Gastrocnemius medialis (tissue), 4 donors: ENCODE measurements around the gene COL28A1. TPM values are rescaled to one million over a fixed set of nuclear protein-coding genes. Genes with fewer than 3 reads are reported as not detected.

Experiments
- ATAC-seq, 2 donors: fragments of 150-250 bp; one replicate each; pipeline ENCODE4 v1.9.1; 2016
- DNase-seq, 2 donors: peaks; one replicate each; pipeline ENCODE4 v3.0.0-alpha.2; 2019
- H3K27ac ChIP-seq, 4 donors: fragments of 200-600 bp; sonication (generic); 1 replicate in 1 of 4; 2 replicates in 3 of 4; pipeline ENCODE4 v1.5.1; 2016 to 2018; ENCODE audit warnings: mild to moderate bottlenecking in 2 of 4, moderate library complexity in 1 of 4
- H3K27me3 ChIP-seq, 3 donors: fragments of 200-600 bp; sonication (generic) in 2 of 3; 1 replicate in 1 of 3; 2 replicates in 2 of 3; pipeline versions ENCODE4 v1.5.1 to v1.6.0; 2016 to 2019; ENCODE audit warnings: mild to moderate bottlenecking in 1 of 3, moderate library complexity in 1 of 3
- H3K36me3 ChIP-seq, 2 donors: fragments of 200-600 bp; sonication (generic) in 1 of 2; one replicate each; pipeline ENCODE4 v1.5.1; 2017 to 2018
- H3K4me1 ChIP-seq, 2 donors: fragments of 200-600 bp; sonication (generic) in 1 of 2; one replicate each; pipeline ENCODE4 v1.5.1; 2016 to 2017; ENCODE audit warnings: mild to moderate bottlenecking in 2 of 2
- H3K4me3 ChIP-seq, 4 donors: fragments of 200-600 bp; sonication (generic) in 3 of 4; 1 replicate in 1 of 4; 2 replicates in 3 of 4; pipeline ENCODE4 v1.5.1; 2016 to 2019; ENCODE audit warnings: mild to moderate bottlenecking in 2 of 4
- H3K9me3 ChIP-seq, 3 donors: fragments of 200-600 bp; sonication (generic) in 2 of 3; 1 replicate in 1 of 3; 2 replicates in 2 of 3; pipeline ENCODE4 v1.5.1; 2016 to 2019
- POLR2A ChIP-seq, 2 donors: fragments of 450-650 bp; IDR thresholded peaks; one replicate each; pipeline ENCODE4 v1.6.1; 2017; ENCODE audit warnings: antibody characterized with exemption in 2 of 2, mild to moderate bottlenecking in 2 of 2, moderate library complexity in 2 of 2
- in situ Hi-C, 4 donors: fragments of 200-750 bp; cut with MboI; loops; one replicate each; pipeline versions ENCODE4 v1.15.0 to v1.8.0; 2017; ENCODE audit warnings: low sequenced_read_pairs in 4 of 4
- intact Hi-C: fragments of 100-400 bp; cut with DNase I; formaldehyde crosslinking; loops from one replicate; pipeline ENCODE4 v1.15.1; 2023; ENCODE audit warnings: low total_unique reads
- total RNA-seq, 4 donors: library from RNA; depleted of rRNA; stranded (reverse); fragments of >200 nt; gene quantifications; one replicate each; pipeline versions ENCODE4 v1.1.0 to v1.2.3, GENCODE V29; 2016
- TF ChIP-seq, protein P1 (sequence below), 5 experiments: fragments of 450-650 bp in 3 of 5; fragments of 200-600 bp in 2 of 5; sonication (generic) in 2 of 5; IDR thresholded peaks in 4 of 5; conservative IDR thresholded peaks in 1 of 5; 1 replicate in 4 of 5; 2 replicates in 1 of 5; pipeline ENCODE4 v1.5.1; 2016 to 2019; ENCODE audit warnings: antibody characterized with exemption in 5 of 5, mild to moderate bottlenecking in 3 of 5, moderate library complexity in 3 of 5

The COL28A1 gene
- total RNA-seq, 4 donors from 2014 or later: 0.58 to 15.2 (median 2.0) TPM

DNA sequence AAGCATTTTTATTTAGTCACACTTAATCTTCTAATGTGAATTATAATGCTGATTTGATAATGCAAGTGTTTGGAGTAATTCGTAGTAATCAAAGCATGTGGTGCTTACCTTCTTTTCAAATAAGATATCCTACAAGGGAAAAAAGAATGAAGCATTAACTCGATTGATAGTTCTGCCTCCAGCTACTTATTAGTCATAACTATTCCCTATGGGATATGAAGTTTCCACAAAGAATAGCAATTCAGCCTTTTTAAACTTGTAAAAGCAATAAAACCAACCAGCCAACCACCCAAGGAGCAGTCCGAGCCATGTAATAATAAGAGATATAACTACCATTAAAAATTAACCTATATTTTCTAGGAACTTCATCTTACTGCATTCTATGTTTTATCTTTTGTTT is 11.6 kb downstream of the COL28A1 start:
- Histone ChIP-seq H3K4me3 (no peak overlapping the region), H3K4me1 (no peaks in the 10 kb centered on the region), H3K27ac (no peak overlapping the region), H3K36me3 (no peaks in the 10 kb centered on the region), H3K9me3 (no peaks in the 10 kb centered on the region), H3K27me3 (no peaks in the 10 kb centered on the region)
- intact Hi-C loops (no loop called here), in situ Hi-C loops (no loop called here)
- TF ChIP-seq, protein P1, sequence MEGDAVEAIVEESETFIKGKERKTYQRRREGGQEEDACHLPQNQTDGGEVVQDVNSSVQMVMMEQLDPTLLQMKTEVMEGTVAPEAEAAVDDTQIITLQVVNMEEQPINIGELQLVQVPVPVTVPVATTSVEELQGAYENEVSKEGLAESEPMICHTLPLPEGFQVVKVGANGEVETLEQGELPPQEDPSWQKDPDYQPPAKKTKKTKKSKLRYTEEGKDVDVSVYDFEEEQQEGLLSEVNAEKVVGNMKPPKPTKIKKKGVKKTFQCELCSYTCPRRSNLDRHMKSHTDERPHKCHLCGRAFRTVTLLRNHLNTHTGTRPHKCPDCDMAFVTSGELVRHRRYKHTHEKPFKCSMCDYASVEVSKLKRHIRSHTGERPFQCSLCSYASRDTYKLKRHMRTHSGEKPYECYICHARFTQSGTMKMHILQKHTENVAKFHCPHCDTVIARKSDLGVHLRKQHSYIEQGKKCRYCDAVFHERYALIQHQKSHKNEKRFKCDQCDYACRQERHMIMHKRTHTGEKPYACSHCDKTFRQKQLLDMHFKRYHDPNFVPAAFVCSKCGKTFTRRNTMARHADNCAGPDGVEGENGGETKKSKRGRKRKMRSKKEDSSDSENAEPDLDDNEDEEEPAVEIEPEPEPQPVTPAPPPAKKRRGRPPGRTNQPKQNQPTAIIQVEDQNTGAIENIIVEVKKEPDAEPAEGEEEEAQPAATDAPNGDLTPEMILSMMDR (IDR thresholded peaks at IDR 0.05 in 4 of 5, conservative IDR thresholded peaks at IDR 0.05 in 1 of 5): no peak
- no peak for TF ChIP-seq POLR2A (IDR thresholded peaks at IDR 0.05)
- ATAC-seq (no peak), DNase-seq (no peak)

DNA sequence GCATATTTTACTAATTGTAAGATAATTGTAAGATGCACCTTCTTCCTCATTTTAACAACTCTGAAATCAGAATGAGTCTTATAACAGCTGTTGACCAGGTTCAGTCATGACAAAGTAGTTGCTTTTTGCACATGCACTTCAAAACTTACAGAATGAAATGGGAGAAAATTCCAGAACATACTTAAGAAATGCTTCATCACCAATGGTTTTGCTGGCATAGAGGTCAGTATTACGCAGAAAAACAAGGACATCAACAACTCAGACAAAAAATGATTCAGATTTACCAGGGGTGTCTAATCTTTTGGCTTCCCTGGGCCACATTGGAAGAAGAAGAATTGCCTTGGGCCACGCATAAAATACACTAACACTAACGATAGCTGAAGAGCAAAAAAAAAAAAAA is 13.3 kb downstream of the COL28A1 start:
- H3K9me3 ChIP-seq: no peaks in the 10 kb centered on the region
- no peaks in the 10 kb centered on the region for H3K27me3 ChIP-seq
- no peak for ATAC-seq
- intact Hi-C loops (no loop called here), in situ Hi-C loops (no loop called here)
- no peak overlapping the region for H3K4me3 ChIP-seq
- no peaks in the 10 kb centered on the region for H3K4me1 ChIP-seq
- TF ChIP-seq POLR2A (IDR thresholded peaks at IDR 0.05): no peak
- TF ChIP-seq, protein P1 (IDR thresholded peaks at IDR 0.05 in 4 of 5, conservative IDR thresholded peaks at IDR 0.05 in 1 of 5): no peak
- H3K27ac ChIP-seq: no peak overlapping the region
- no peak for DNase-seq
- no peaks in the 10 kb centered on the region for H3K36me3 ChIP-seq

DNA sequence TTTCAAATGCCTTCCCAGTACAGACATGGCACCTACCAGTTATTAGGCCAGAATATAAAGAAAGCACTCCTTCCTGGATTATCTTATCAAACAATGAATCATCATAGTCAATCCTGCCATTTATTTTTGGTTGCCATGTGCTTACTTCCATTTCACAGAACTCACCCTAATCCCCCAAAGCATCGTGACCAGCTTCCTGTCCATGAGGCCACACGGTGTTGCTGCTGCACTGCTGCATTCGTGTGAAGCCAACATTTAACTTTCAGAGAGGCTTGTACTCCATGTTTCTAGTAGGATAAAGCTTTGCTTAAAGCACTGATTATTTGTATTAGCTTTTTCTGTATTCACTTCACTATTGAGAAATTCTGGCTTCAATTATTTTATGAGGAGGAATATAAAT is 14.4 kb downstream of the COL28A1 start:
- TF ChIP-seq, protein P1 (IDR thresholded peaks at IDR 0.05 in 4 of 5, conservative IDR thresholded peaks at IDR 0.05 in 1 of 5): peak in 1 of 5 experiments; percentile 30
- no peak for TF ChIP-seq POLR2A (IDR thresholded peaks at IDR 0.05)
- H3K4me1 ChIP-seq: no peaks in the 10 kb centered on the region
- in situ Hi-C loops (no loop called here), intact Hi-C loops (no loop called here)
- H3K4me3 ChIP-seq: no peak overlapping the region
- H3K36me3 ChIP-seq: no peaks in the 10 kb centered on the region
- no peaks in the 10 kb centered on the region for H3K9me3 ChIP-seq
- peak; percentile 26 to 56 for ATAC-seq
- H3K27me3 ChIP-seq: no peaks in the 10 kb centered on the region
- no peak for DNase-seq
- H3K27ac ChIP-seq: no peak overlapping the region

DNA sequence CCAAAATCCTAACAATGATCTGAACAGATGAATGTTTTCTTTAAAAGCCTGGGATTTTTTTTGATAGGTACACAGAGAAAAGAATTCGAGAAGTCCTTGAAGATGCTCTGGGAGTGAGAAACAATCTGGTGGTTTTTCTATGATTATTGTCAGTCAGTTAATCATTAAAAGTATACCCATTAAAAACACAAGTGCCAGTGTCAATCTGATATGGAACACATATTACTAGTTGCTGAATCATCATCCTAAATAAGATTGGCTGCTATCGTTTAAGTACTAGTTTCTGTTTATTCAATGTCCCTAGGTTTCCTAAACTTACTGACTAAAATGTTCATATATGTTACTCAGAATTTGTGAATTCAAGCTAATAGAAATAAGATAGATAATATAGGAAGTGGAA is 16.1 kb downstream of the COL28A1 start:
- no peak for TF ChIP-seq POLR2A (IDR thresholded peaks at IDR 0.05)
- TF ChIP-seq, protein P1 (IDR thresholded peaks at IDR 0.05 in 4 of 5, conservative IDR thresholded peaks at IDR 0.05 in 1 of 5): no peak
- intact Hi-C loops (no loop called here), in situ Hi-C loops (no loop called here)
- H3K9me3 ChIP-seq: no peaks in the 10 kb centered on the region
- H3K4me3 ChIP-seq: no peak overlapping the region
- H3K36me3 ChIP-seq: no peaks in the 10 kb centered on the region
- no peak for ATAC-seq
- H3K4me1 ChIP-seq: no peaks in the 10 kb centered on the region
- H3K27me3 ChIP-seq: no peaks in the 10 kb centered on the region
- DNase-seq: no peak
- H3K27ac ChIP-seq: no peak overlapping the region

DNA sequence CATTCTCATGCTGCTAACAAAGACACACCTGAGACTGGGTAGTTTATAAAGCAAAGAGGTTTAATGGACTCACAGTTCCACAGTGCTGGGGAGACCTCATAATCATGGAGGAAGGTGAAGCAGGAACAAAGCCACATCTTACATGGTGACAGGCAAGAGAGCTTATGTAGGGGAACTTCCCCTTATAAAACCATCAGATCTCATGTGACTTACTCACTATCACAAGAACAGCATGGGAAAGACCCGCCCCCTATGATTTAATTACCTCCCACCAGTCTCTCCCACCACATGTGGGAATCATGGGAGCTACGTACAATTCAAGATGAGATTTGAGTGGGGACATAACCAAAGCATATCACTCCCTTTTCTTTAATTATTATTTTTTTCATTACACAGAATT is 16.6 kb downstream of the COL28A1 start:
- H3K4me1 ChIP-seq: no peaks in the 10 kb centered on the region
- no peak for DNase-seq
- no peak for TF ChIP-seq POLR2A (IDR thresholded peaks at IDR 0.05)
- TF ChIP-seq, protein P1 (IDR thresholded peaks at IDR 0.05 in 4 of 5, conservative IDR thresholded peaks at IDR 0.05 in 1 of 5): no peak
- intact Hi-C loops (no loop called here), in situ Hi-C loops (no loop called here)
- H3K9me3 ChIP-seq: no peaks in the 10 kb centered on the region
- ATAC-seq: no peak
- no peak overlapping the region for H3K4me3 ChIP-seq
- no peaks in the 10 kb centered on the region for H3K36me3 ChIP-seq
- no peaks in the 10 kb centered on the region for H3K27me3 ChIP-seq
- H3K27ac ChIP-seq: no peak overlapping the region
